Tibial nerve (tissue), 4 donors: ENCODE results near the gene LFNG. TPM values are rescaled to one million over a fixed set of nuclear protein-coding genes. Genes with fewer than 3 reads are reported as not detected.

Source experiments
- DNase-seq, 2 donors: peaks; one replicate each; pipeline ENCODE4 v3.0.0-alpha.2; 2019; ENCODE audit warnings: low spot score in 2 of 2
- H3K27ac ChIP-seq, 4 donors: fragments of 200-600 bp; sonication (generic) in 3 of 4; one replicate each; pipeline ENCODE4 v1.5.1; 2017 to 2019; ENCODE audit warnings: mild to moderate bottlenecking in 1 of 4
- H3K27me3 ChIP-seq, 2 donors: fragments of 200-600 bp; sonication (generic) in 1 of 2; one replicate each; pipeline versions ENCODE4 v1.5.1 to v1.6.0; 2017 to 2019
- H3K36me3 ChIP-seq, 3 donors: fragments of 200-600 bp; sonication (generic); one replicate each; pipeline ENCODE4 v1.5.1; 2018 to 2019
- H3K4me1 ChIP-seq, 4 donors: fragments of 200-600 bp; sonication (generic) in 3 of 4; one replicate each; pipeline ENCODE4 v1.5.1; 2017 to 2019
- H3K4me3 ChIP-seq, 4 donors: fragments of 200-600 bp; sonication (generic) in 3 of 4; one replicate each; pipeline ENCODE4 v1.5.1; 2017 to 2019; ENCODE audit warnings: mild to moderate bottlenecking in 1 of 4, moderate library complexity in 1 of 4
- H3K9me3 ChIP-seq, 4 donors: fragments of 200-600 bp; sonication (generic) in 3 of 4; one replicate each; pipeline ENCODE4 v1.5.1; 2017 to 2019
- EP300 ChIP-seq, 2 donors: sonication (generic); formaldehyde crosslinking; IDR thresholded peaks; one replicate each; pipeline ENCODE4 v1.6.1; 2017; ENCODE audit warnings: antibody characterized with exemption in 2 of 2, mild to moderate bottlenecking in 1 of 2
- POLR2A ChIP-seq, 2 donors: fragments of 450-650 bp; IDR thresholded peaks; one replicate each; pipeline ENCODE4 v1.6.1; 2017; ENCODE audit warnings: antibody characterized with exemption in 2 of 2, mild to moderate bottlenecking in 2 of 2, moderate library complexity in 2 of 2
- WGBS, 2 donors: methylation state at CpG; one replicate each; pipeline ENCODE4 v1.1.5; 2018; 5-methylcytosine and 5-hydroxymethylcytosine counted together
- total RNA-seq, 4 donors: library from RNA; depleted of rRNA; stranded (reverse); fragments of >200 nt; gene quantifications; one replicate each; pipeline ENCODE4 v1.1.0, GENCODE V29; 2016
- TF ChIP-seq, protein P1 (sequence below), 5 experiments: fragments of 200-600 bp in 3 of 5; fragments of 450-650 bp in 2 of 5; sonication (generic) in 3 of 5; IDR thresholded peaks; one replicate each; pipeline ENCODE4 v1.5.1; 2016 to 2019; ENCODE audit warnings: antibody characterized with exemption in 5 of 5, mild to moderate bottlenecking in 3 of 5, moderate library complexity in 2 of 5

LFNG gene
- total RNA-seq, 4 donors from 2014 or later: 8.8 to 21.6 (median 11.3) TPM

DNA sequence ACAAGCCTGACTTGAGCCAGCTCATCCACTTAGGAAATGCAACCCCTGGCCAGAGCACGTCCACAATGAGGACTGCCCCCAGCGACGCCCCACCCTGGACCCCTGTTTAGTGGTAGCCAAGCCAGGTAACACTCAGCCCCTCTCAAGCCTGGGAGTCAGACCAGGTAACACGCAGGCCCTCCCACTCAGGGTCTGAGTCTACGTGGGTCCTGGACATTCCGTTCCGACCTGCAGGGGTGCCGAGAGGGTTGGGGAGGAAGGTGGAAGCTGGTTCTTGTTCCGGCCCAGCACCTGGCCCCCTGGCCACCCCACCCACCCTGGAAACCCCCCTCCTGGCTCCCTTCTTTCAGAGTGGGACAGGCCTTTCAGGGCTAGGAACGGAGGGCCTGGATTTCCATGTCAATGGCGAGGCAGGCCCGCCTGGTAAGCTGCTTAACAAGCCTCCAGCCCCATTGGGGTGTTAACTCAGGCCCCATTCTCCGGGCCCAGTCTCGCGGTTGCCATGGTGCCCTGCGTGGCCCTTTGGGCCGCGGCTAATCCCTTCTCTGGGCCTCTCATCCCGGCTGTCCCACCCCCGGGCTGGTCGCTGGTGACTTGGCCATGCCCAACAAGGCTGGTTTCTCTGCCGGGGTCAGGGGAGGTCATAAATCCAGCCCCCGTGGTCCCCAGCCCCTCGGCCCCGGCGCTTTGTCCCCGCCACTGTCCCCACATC is 19.7 kb upstream of the LFNG start:
- 72% methylated on average over 21 of the region's 27 CpGs; no CpG with 5 or more reads in 1 of the 2 donors for WGBS, 2 donors
- peaks cover 0 to 45% of the 10 kb centered on the region in 2 donors for H3K27me3 ChIP-seq
- TF ChIP-seq EP300 (IDR thresholded peaks at IDR 0.05): no peak
- no peaks in the 10 kb centered on the region for H3K36me3 ChIP-seq
- H3K27ac ChIP-seq: no peak overlapping the region
- H3K4me1 ChIP-seq: peaks cover 0 to 9% (median 0%) of the 10 kb centered on the region in 4 donors
- no peaks in the 10 kb centered on the region for H3K9me3 ChIP-seq
- H3K4me3 ChIP-seq: no peak overlapping the region
- DNase-seq: no peak

DNA sequence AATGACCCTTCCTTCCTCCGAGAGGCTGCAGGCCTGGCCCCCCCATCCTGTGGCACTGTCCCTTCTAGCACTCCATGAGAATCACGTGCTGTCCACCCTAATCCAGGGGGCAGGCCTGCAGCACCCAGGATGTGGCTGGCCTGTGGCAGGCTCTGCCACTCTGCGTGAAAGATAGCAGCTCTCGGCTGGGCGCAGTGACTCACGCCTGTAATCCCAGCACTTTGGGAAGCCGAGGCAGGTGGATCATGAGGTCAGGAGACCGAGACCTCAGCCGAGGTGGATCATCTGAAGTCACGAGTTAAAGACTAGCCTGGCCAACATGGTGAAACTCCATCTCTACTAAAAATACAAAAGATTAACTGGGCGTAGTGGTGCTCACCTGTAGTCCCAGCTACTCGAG is 18.9 kb upstream of the LFNG start:
- H3K27me3 ChIP-seq: peaks cover 0 to 40% of the 10 kb centered on the region in 2 donors
- TF ChIP-seq, protein P1, sequence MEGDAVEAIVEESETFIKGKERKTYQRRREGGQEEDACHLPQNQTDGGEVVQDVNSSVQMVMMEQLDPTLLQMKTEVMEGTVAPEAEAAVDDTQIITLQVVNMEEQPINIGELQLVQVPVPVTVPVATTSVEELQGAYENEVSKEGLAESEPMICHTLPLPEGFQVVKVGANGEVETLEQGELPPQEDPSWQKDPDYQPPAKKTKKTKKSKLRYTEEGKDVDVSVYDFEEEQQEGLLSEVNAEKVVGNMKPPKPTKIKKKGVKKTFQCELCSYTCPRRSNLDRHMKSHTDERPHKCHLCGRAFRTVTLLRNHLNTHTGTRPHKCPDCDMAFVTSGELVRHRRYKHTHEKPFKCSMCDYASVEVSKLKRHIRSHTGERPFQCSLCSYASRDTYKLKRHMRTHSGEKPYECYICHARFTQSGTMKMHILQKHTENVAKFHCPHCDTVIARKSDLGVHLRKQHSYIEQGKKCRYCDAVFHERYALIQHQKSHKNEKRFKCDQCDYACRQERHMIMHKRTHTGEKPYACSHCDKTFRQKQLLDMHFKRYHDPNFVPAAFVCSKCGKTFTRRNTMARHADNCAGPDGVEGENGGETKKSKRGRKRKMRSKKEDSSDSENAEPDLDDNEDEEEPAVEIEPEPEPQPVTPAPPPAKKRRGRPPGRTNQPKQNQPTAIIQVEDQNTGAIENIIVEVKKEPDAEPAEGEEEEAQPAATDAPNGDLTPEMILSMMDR (IDR thresholded peaks at IDR 0.05): no peak
- no peak for TF ChIP-seq POLR2A (IDR thresholded peaks at IDR 0.05)
- TF ChIP-seq EP300 (IDR thresholded peaks at IDR 0.05): no peak
- H3K4me1 ChIP-seq: peaks cover 0 to 9% (median 0%) of the 10 kb centered on the region in 4 donors
- H3K4me3 ChIP-seq: no peak overlapping the region
- no peaks in the 10 kb centered on the region for H3K9me3 ChIP-seq
- DNase-seq: no peak
- no peaks in the 10 kb centered on the region for H3K36me3 ChIP-seq
- 92 to 97% methylated on average over 11 to 12 of the region's 12 CpGs for WGBS, 2 donors
- no peak overlapping the region for H3K27ac ChIP-seq

DNA sequence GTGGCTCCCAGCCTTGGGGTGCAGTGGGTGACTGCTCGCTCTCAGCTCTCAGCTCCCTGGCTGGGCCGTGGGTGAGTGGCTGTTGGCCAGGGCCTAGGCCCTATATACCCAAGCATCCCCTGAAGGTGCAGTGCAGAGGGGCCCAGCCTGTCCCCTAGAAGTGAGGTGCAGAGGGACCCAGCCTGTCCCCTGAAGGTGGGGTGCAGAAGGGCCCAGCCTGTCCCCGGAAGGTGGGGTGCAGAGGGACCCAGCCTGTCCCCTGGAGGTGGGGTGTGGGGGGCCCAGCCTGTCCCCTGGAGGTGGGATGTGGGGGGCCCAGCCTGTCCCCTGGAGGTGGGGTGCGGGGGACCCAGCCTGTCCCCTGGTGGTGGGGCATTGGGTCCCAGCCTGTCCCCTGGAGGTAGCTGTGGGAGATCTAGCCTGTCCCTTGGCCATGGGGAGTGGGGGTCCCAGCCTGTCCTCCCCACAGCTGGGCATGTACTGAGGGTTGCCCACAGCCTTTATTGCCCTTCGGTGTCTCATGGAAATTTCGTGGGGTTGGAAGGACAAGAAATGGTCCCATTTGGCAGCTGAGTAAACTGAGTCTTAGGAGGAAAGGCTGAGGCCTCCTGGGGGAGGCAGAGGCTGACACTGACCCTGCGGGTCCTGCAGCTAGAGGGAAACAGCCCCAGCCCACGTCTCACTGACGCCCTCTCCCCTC is 17.5 kb upstream of the LFNG start:
- DNase-seq: no peak
- 79 to 86% methylated on average over 8 to 9 of the region's 9 CpGs for WGBS, 2 donors

DNA sequence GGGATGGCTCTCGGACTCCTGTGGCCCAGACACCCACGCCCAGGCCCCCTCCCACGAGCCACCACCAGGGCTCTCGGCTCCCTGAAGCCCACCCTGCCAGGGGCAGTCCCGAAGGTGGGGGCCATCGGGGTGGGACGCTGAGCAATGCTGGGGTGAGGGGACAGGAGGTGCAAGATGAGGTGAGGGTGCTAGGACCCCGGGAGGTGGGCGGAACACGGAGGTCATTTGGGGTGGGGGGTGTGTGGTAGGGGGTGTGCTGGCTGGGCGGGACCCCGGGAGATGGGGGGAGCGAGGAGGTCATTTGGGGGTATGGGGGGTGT is 17.0 kb upstream of the LFNG start:
- Histone ChIP-seq H3K4me3 (no peak overlapping the region), H3K4me1 (peaks cover 0 to 9% (median 0%) of the 10 kb centered on the region in 4 donors), H3K36me3 (no peaks in the 10 kb centered on the region), H3K27ac (no peak overlapping the region), H3K27me3 (peaks cover 0 to 22% of the 10 kb centered on the region in 2 donors), H3K9me3 (no peaks in the 10 kb centered on the region)
- WGBS, 2 donors: 62 to 65% methylated on average over 12 to 13 of the region's 13 CpGs
- TF ChIP-seq, protein P1 (IDR thresholded peaks at IDR 0.05): no peak
- TF ChIP-seq EP300 (IDR thresholded peaks at IDR 0.05) (no peak), POLR2A (IDR thresholded peaks at IDR 0.05) (no peak)
- no peak for DNase-seq

More for the DNA sequence above, 17.5 kb upstream of the LFNG start:
- Histone ChIP-seq H3K27ac (no peak overlapping the region), H3K4me1 (peaks cover 0 to 9% (median 0%) of the 10 kb centered on the region in 4 donors), H3K36me3 (no peaks in the 10 kb centered on the region), H3K4me3 (no peak overlapping the region), H3K27me3 (peaks cover 0 to 28% of the 10 kb centered on the region in 2 donors), H3K9me3 (no peaks in the 10 kb centered on the region)
- TF ChIP-seq EP300 (IDR thresholded peaks at IDR 0.05) (no peak), POLR2A (IDR thresholded peaks at IDR 0.05) (no peak)
- TF ChIP-seq, protein P1 (IDR thresholded peaks at IDR 0.05): no peak

DNA sequence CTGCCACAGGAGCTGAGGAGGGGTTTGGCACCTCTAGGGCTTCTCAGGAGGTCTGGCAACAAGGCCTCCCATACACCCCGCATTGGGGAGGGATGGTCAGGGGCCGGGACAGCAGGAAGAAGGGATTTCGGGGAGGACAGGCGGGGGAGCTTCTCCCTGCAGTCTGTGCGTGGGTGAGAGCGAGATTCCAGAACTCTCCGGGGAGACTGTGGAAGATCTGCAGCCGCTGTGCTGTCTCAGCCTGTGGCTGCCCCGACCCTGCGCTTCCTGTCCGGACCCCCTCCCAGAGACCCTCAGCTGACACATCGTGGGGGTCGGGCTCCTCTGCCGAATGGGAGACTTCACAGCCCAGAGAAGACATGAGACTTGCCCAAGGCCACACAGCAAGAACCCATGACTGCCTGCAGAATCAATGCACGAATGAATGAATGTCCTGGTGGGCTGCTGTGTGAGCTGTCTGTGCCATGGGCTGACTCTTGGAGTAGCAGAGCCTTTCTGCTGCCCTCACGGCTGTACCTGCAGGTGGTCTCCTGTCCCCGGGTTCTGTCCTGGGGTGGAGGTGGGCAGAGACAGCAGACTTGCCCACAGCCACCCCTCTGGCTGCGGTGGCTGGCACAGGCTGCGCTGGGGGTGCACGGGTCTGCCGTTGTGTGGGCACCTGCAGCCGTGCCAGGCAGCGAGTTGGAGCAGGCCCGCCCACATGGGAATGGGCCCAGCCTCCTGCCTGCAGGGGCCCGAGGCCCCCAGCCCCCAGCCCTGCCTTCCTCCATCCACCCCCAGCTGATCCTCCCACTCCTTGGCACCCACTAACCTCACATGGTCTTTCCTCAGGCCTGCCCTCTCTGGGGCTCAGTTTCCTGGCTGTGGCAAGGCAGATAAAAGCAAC is 16.3 kb upstream of the LFNG start:
- no peak for TF ChIP-seq EP300 (IDR thresholded peaks at IDR 0.05)
- Histone ChIP-seq H3K4me3 (no peak overlapping the region), H3K4me1 (peaks cover 0 to 10% (median under 1%) of the 10 kb centered on the region in 4 donors), H3K36me3 (no peaks in the 10 kb centered on the region), H3K9me3 (no peaks in the 10 kb centered on the region), H3K27me3 (peaks cover 0 to 16% of the 10 kb centered on the region in 2 donors), H3K27ac (no peak overlapping the region)
- no peak for DNase-seq
- WGBS, 2 donors: 38 to 47% methylated on average over 13 to 25 of the region's 25 CpGs
